Adrenal gland (tissue), 12 donors: Measurements from ENCODE around the gene PACS1. TPM values are rescaled to one million over a fixed set of nuclear protein-coding genes. Genes with fewer than 3 reads are reported as not detected.
A peak's percentile ranks its signal among the peaks of the same experiment; 100 is the strongest.

Experiments
- DNase-seq, 7 donors: peaks; one replicate each; pipeline ENCODE4 v3.0.0-alpha.2; 2019 to 2020
- H3K27ac ChIP-seq, 5 donors: fragments of 200-600 bp; sonication (generic) in 4 of 5; 1 replicate in 3 of 5; 2 replicates in 2 of 5; pipeline versions ENCODE4 v1.5.1 to v1.8.0; 2016 to 2020; ENCODE audit warnings: mild to moderate bottlenecking in 1 of 5
- H3K27me3 ChIP-seq: fragments of 200-600 bp; 2 replicates; pipeline ENCODE4 v1.8.0; 2021
- H3K36me3 ChIP-seq, 2 donors: fragments of 200-600 bp; replicated peaks in 1 of 2; 1 replicate in 1 of 2; 2 replicates in 1 of 2; pipeline versions ENCODE4 v1.5.1 to v1.8.0; 2018 to 2022
- H3K4me1 ChIP-seq, 2 donors: fragments of 200-600 bp; replicated peaks in 1 of 2; 1 replicate in 1 of 2; 2 replicates in 1 of 2; pipeline versions ENCODE4 v1.5.1 to v1.8.0; 2018 to 2021
- H3K4me3 ChIP-seq, 4 donors: fragments of 200-600 bp; sonication (generic) in 3 of 4; one replicate each; pipeline ENCODE4 v1.5.1; 2016 to 2018
- H3K9me3 ChIP-seq, 3 donors: fragments of 200-600 bp; sonication (generic) in 1 of 3; replicated peaks in 1 of 3; 1 replicate in 2 of 3; 2 replicates in 1 of 3; pipeline versions ENCODE4 v1.5.1 to v1.8.0; 2016 to 2021
- POLR2A ChIP-seq, 2 donors: fragments of 450-650 bp; IDR thresholded peaks; one replicate each; pipeline ENCODE4 v1.6.1; 2017; ENCODE audit warnings: antibody characterized with exemption in 2 of 2, mild to moderate bottlenecking in 2 of 2, moderate library complexity in 1 of 2
- WGBS, 4 donors: extraction: QIAGEN DNeasy Blood & Tissue Kit in 2 of 4; methylation state at CpG; one replicate each; pipeline versions ENCODE4 v1.1.5 to v1.1.7; 2013 to 2017; 5-methylcytosine and 5-hydroxymethylcytosine counted together
- intact Hi-C, 2 donors: fragments of 100-400 bp; cut with DNase I; formaldehyde crosslinking; loops; one replicate each; pipeline versions ENCODE4 v1.14.1 to v1.15.0; 2022 to 2023
- polyA plus RNA-seq, 3 donors: library from polyadenylated mRNA; stranded (reverse); fragments of 200-250 nt in 2 of 3; fragments of 350-450 nt in 1 of 3; fragmentation: Illumina TruSeq in 1 of 3; extraction: RNeasy Lipid Tissue Mini Kit (QIAGEN cat#74804) in 1 of 3; gene quantifications; one replicate each; pipeline ENCODE4 v1.2.3, GENCODE V29; 2013 to 2014
- total RNA-seq, 9 donors: library from RNA; depleted of rRNA in 4 of 9; stranded (reverse); fragments of >200 nt in 4 of 9; fragments of 120-200 nt in 1 of 9; fragmentation: NEBNext Ultra II Directional in 1 of 9; extraction: Animal tissue kit (Norgen Biotek cat#: 25700) in 1 of 9; gene quantifications; one replicate each; pipeline versions ENCODE4 v1.1.0 to v1.2.4, GENCODE V29; 2013 to 2023
- TF ChIP-seq, protein P1 (sequence below), 6 experiments: fragments of 450-650 bp in 4 of 6; fragments of 200-600 bp in 2 of 6; sonication (generic) in 1 of 6; IDR thresholded peaks; 1 replicate in 5 of 6; 2 replicates in 1 of 6; pipeline versions ENCODE4 v1.5.1 to v1.8.0; 2016 to 2021; ENCODE audit warnings: antibody characterized with exemption in 6 of 6, mild to moderate bottlenecking in 2 of 6, moderate library complexity in 1 of 6
- donor health status: healthy with polysubstance abuse.
- donor health status: Bipolar disorder and iron deficiency.
- donor health status: DM: yes; HTN: yes; CAD: no.
- donor health status: DM: no; HTN: no; CAD: no.
- donor health status: DM: no; HTN: no; CAD: no.
- donor health status: DM: yes; HTN: yes; CAD: no.

PACS1 gene
- total and polyA plus RNA-seq, 12 donors: 21.1 to 60.5 (median 38.2) TPM

DNA sequence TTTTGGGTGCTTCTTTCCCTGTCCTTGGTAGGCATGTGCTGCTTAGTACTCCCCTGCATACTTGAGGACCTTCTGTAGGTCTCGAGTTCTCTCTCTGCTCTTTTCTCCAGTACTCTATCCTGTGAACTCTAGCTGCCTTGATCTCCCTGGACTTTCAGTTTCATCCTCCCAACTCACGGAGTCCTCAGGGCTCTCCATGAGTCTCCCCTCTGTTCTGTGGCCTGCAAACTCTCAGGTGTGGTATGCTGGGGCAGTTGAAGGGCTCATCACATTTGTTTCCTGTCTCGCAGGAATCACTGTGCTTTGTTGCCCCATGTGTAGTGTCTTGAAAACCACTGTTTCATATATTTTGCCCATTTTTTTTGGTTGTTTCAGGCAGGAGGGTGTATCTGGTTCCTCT is 3.3 kb upstream of the PACS1 start:
- H3K4me1 ChIP-seq: peaks cover 17 to 31% of the 10 kb centered on the region in 2 donors
- TF ChIP-seq, protein P1, sequence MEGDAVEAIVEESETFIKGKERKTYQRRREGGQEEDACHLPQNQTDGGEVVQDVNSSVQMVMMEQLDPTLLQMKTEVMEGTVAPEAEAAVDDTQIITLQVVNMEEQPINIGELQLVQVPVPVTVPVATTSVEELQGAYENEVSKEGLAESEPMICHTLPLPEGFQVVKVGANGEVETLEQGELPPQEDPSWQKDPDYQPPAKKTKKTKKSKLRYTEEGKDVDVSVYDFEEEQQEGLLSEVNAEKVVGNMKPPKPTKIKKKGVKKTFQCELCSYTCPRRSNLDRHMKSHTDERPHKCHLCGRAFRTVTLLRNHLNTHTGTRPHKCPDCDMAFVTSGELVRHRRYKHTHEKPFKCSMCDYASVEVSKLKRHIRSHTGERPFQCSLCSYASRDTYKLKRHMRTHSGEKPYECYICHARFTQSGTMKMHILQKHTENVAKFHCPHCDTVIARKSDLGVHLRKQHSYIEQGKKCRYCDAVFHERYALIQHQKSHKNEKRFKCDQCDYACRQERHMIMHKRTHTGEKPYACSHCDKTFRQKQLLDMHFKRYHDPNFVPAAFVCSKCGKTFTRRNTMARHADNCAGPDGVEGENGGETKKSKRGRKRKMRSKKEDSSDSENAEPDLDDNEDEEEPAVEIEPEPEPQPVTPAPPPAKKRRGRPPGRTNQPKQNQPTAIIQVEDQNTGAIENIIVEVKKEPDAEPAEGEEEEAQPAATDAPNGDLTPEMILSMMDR (IDR thresholded peaks at IDR 0.05): no peak
- no peak for TF ChIP-seq POLR2A (IDR thresholded peaks at IDR 0.05)
- H3K36me3 ChIP-seq: peaks cover 0 to 66% of the 10 kb centered on the region in 2 donors
- WGBS, 4 donors: 72 to 84% (median 81%) methylated on average over 3 of the region's 3 CpGs
- H3K27me3 ChIP-seq: no peaks in the 10 kb centered on the region
- intact Hi-C loops: no loop called here
- no peak overlapping the region for H3K4me3 ChIP-seq
- DNase-seq: no peak
- H3K9me3 ChIP-seq: no peaks in the 10 kb centered on the region
- no peak overlapping the region for H3K27ac ChIP-seq

DNA sequence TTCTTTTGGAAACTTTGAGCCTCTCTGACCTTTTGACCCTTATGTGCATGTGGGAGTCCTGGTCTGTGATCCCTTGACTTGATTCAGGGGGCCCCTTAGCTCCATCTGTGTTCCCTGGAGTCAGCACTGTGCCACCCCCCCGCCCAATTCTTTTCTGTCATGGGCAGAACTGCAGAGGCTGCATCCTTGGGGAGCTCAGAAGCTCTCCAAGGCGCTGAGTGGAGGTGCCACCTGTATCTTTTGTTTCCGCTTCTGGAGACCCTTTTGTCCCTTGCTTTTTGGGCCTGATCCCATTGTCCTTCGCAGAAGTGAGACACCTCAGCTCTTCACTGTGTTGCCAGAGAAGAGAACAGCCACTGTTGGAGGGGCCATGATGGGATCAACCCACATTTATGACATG is 2.4 kb upstream of the PACS1 start:
- peak overlapping the region in 4 of 5 donors; percentile 88 to 98 (median 94) for H3K27ac ChIP-seq
- TF ChIP-seq, protein P1 (IDR thresholded peaks at IDR 0.05): no peak
- TF ChIP-seq POLR2A (IDR thresholded peaks at IDR 0.05): no peak

DNA sequence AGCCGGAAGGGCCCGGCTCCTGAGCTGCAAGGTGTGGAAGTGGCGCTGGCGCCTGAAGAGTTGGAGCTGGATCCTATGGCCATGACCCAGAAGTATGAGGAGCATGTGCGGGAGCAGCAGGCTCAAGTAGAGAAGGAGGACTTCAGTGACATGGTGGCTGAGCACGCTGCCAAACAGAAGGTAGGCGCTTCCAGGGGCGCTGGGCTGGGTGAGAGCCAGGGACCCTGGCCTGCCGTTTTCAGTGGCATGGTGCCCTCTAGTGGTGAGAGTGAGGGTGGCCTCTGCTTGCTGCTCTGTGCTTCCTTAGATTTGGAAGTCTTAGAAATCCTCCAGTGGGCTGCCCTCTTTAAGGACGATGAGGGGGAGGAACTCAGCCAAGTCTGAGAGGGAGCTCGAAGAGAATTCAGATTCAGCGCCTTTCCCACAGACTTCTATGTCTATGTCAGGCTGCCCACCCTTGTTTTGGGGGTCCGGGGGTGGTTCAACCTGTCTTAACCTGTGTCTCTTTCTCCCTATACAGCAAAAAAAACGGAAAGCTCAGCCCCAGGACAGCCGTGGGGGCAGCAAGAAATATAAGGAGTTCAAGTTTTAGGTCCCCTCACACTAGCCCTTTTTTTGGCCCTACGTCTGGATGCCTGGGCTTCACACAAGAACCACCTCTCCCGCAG is 1.8 kb upstream of the PACS1 start:
- Histone ChIP-seq H3K27ac (peak overlapping the region; percentile 35 to 98 (median 94)), H3K9me3 (no peaks in the 10 kb centered on the region), H3K36me3 (peaks cover 0 to 51% of the 10 kb centered on the region in 2 donors), H3K4me1 (peaks cover 18 to 39% of the 10 kb centered on the region in 2 donors), H3K27me3 (no peaks in the 10 kb centered on the region), H3K4me3 (no peak overlapping the region)
- intact Hi-C loops: no loop called here
- WGBS, 4 donors: 41 to 46% (median 43%) methylated on average over 8 to 17 of the region's 17 CpGs
- peak; percentile 67 to 90 (median 76) for DNase-seq
- no peak for TF ChIP-seq POLR2A (IDR thresholded peaks at IDR 0.05)
- TF ChIP-seq, protein P1 (IDR thresholded peaks at IDR 0.05): peak; percentile 70 to 82 (median 79)

More for the DNA sequence above, 2.4 kb upstream of the PACS1 start:
- H3K4me3 ChIP-seq: no peak overlapping the region
- H3K27me3 ChIP-seq: no peaks in the 10 kb centered on the region
- H3K9me3 ChIP-seq: no peaks in the 10 kb centered on the region
- WGBS, 4 donors: 67 to 100% (median 89%) methylated on average over 4 of the region's 4 CpGs
- H3K4me1 ChIP-seq: peaks cover 18 to 39% of the 10 kb centered on the region in 2 donors
- H3K36me3 ChIP-seq: peaks cover 0 to 57% of the 10 kb centered on the region in 2 donors
- intact Hi-C loops: no loop called here
- DNase-seq: no peak

DNA sequence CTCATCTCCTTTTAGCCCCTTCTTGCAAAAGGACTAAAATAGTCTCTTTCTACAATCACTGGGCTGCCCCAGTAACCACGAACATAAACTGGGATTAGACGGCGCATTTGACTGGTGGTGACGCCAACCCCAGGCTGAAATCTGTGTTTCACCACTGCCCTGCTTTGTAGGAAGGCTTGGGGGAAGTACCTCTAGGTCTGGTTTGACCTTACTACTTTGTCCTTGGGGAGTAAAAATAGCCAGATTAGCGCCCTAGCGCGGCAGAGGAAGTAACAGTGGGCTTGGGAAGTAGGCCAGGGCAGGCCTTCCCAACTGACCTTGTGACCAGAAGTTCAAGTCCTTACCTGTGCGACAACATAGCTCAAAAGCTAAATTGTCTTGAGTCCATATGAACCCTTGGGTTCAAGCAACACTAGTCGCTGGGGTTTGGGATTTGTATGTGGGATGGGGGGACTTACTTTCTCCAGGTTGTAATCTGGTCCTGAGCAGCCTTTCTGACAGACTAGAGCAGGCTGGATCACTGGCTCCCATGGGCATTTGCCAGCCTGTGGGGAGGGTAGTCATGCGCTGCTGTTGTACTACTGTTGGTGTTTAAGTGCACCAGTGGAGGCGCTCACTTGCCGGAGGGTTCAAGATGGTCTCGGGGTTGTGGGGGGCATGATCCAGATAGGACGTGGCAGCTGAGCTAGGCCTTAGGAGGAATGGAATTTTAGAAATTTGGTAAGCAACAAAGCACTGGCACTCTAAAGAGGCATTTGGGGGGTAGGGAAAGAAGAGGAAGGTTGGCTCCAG is 953 bp upstream of the PACS1 start:
- Histone ChIP-seq H3K27ac (peak overlapping the region; percentile 35 to 98 (median 94)), H3K36me3 (peaks cover 0 to 42% of the 10 kb centered on the region in 2 donors), H3K9me3 (no peaks in the 10 kb centered on the region), H3K4me3 (peak overlapping the region in 2 of 4 donors; percentile 66 to 75), H3K4me1 (peaks cover 18 to 39% of the 10 kb centered on the region in 2 donors), H3K27me3 (no peaks in the 10 kb centered on the region)
- 20 to 25% (median 22%) methylated on average over 9 to 14 of the region's 14 CpGs for WGBS, 4 donors
- intact Hi-C loops: no loop called here
- peak; percentile 60 to 82 (median 73) for DNase-seq
- peak in 1 of 2 donors; percentile 9 for TF ChIP-seq POLR2A (IDR thresholded peaks at IDR 0.05)
- TF ChIP-seq, protein P1 (IDR thresholded peaks at IDR 0.05): peak in 2 of 6 experiments; percentile 8 to 14
